ENCODE results near the gene PRKCQ.
"Not testable (repeated sequence)": the region's sequence is repeated elsewhere in the genome, so short reads cannot be mapped to it uniquely, and the experiment has no call there.

PRKCQ gene

GRCh38 chr10:6455592-6455991 is 124.5 kb downstream of the PRKCQ start:
- no peak overlapping the region for H3K4me3 Mint-ChIP-seq
- intact Hi-C loops (cut with micrococcal nuclease): no loop called here
- peaks cover 2% of the 10 kb centered on the region for H3K9me3 Mint-ChIP-seq
- H3K4me1 Mint-ChIP-seq (ENCODE audit: low read depth): no peaks in the 10 kb centered on the region
- H3K36me3 Mint-ChIP-seq (ENCODE audit: low read depth): no peaks in the 10 kb centered on the region
- no peak overlapping the region for H3K27ac Mint-ChIP-seq
- no peaks in the 10 kb centered on the region for H3K27me3 Mint-ChIP-seq

GRCh38 chr10:6446711-6447110 is 133.4 kb downstream of the PRKCQ start:
- no peak overlapping the region for H3K27ac Mint-ChIP-seq
- no peaks in the 10 kb centered on the region for H3K4me1 Mint-ChIP-seq (ENCODE audit: low read depth)
- no peaks in the 10 kb centered on the region for H3K27me3 Mint-ChIP-seq
- no peak overlapping the region for H3K4me3 Mint-ChIP-seq
- no peaks in the 10 kb centered on the region for H3K9me3 Mint-ChIP-seq
- no peaks in the 10 kb centered on the region for H3K36me3 Mint-ChIP-seq (ENCODE audit: low read depth)
- intact Hi-C loops (cut with micrococcal nuclease): loop anchor here (5.0 to 10.0 kb wide), 2 partner anchors 138 to 201 kb away; partner anchors contain the start of gene PRKCQ

- intact Hi-C loops (cut with micrococcal nuclease): loop anchor here (5.0 to 10.0 kb wide), 2 partner anchors 139 to 202 kb away; partner anchors contain the start of gene PRKCQ
- Mint-ChIP-seq H3K4me1 (ENCODE audit: low read depth) (no peaks in the 10 kb centered on the region), H3K27me3 (no peaks in the 10 kb centered on the region), H3K4me3 (peak overlapping the region; percentile 28), H3K36me3 (ENCODE audit: low read depth) (no peaks in the 10 kb centered on the region), H3K9me3 (no peaks in the 10 kb centered on the region), H3K27ac (no peak overlapping the region)
These were observed 134.3 kb downstream of the PRKCQ start for GRCh38 chr10:6445671-6446316.

- H3K27ac Mint-ChIP-seq; H3K9me3 Mint-ChIP-seq; H3K4me3 Mint-ChIP-seq; H3K4me1 Mint-ChIP-seq (ENCODE audit: low read depth); H3K36me3 Mint-ChIP-seq (ENCODE audit: low read depth); H3K27me3 Mint-ChIP-seq: not testable (repeated sequence)
- intact Hi-C loops (cut with micrococcal nuclease): loop anchor here (10.0 kb wide), 1 partner anchor 145 kb away; the partner anchor contains the start of gene PRKCQ
These were observed 140.2 kb downstream of the PRKCQ start for GRCh38 chr10:6439875-6440274.

GRCh38 chr10:6431861-6432260 is 148.2 kb downstream of the PRKCQ start:
- Mint-ChIP-seq H3K9me3 (no peaks in the 10 kb centered on the region), H3K27me3 (no peaks in the 10 kb centered on the region), H3K4me1 (ENCODE audit: low read depth) (no peaks in the 10 kb centered on the region), H3K27ac (no peak overlapping the region), H3K4me3 (no peak overlapping the region), H3K36me3 (ENCODE audit: low read depth) (no peaks in the 10 kb centered on the region)
- intact Hi-C loops (cut with micrococcal nuclease): no loop called here

GRCh38 chr10:6431186-6431585 is 148.9 kb downstream of the PRKCQ start:
- Mint-ChIP-seq H3K4me1 (ENCODE audit: low read depth) (no peaks in the 10 kb centered on the region), H3K27me3 (no peaks in the 10 kb centered on the region), H3K36me3 (ENCODE audit: low read depth) (no peaks in the 10 kb centered on the region), H3K4me3 (no peak overlapping the region), H3K9me3 (no peaks in the 10 kb centered on the region), H3K27ac (no peak overlapping the region)
- intact Hi-C loops (cut with micrococcal nuclease): no loop called here

- Mint-ChIP-seq H3K27ac (no peak overlapping the region), H3K27me3 (no peaks in the 10 kb centered on the region), H3K4me1 (ENCODE audit: low read depth) (no peaks in the 10 kb centered on the region), H3K36me3 (ENCODE audit: low read depth) (no peaks in the 10 kb centered on the region), H3K9me3 (no peaks in the 10 kb centered on the region), H3K4me3 (no peak overlapping the region)
- intact Hi-C loops (cut with micrococcal nuclease): no loop called here
These were observed 149.6 kb downstream of the PRKCQ start for GRCh38 chr10:6430423-6430980.

- no peaks in the 10 kb centered on the region for H3K36me3 Mint-ChIP-seq (ENCODE audit: low read depth)
- no peak overlapping the region for H3K4me3 Mint-ChIP-seq
- intact Hi-C loops (cut with micrococcal nuclease): no loop called here
- H3K27me3 Mint-ChIP-seq: no peaks in the 10 kb centered on the region
- no peak overlapping the region for H3K27ac Mint-ChIP-seq
- no peaks in the 10 kb centered on the region for H3K4me1 Mint-ChIP-seq (ENCODE audit: low read depth)
- H3K9me3 Mint-ChIP-seq: no peaks in the 10 kb centered on the region
These were observed 152.6 kb downstream of the PRKCQ start for GRCh38 chr10:6427357-6427959.

- no peak overlapping the region for H3K27ac Mint-ChIP-seq
- H3K27me3 Mint-ChIP-seq: no peaks in the 10 kb centered on the region
- H3K36me3 Mint-ChIP-seq (ENCODE audit: low read depth): no peaks in the 10 kb centered on the region
- no peaks in the 10 kb centered on the region for H3K4me1 Mint-ChIP-seq (ENCODE audit: low read depth)
- H3K9me3 Mint-ChIP-seq: no peaks in the 10 kb centered on the region
- H3K4me3 Mint-ChIP-seq: no peak overlapping the region
- intact Hi-C loops (cut with micrococcal nuclease): no loop called here
These were observed 153.8 kb downstream of the PRKCQ start for GRCh38 chr10:6426317-6426716.

- no peaks in the 10 kb centered on the region for H3K27me3 Mint-ChIP-seq
- no peak overlapping the region for H3K4me3 Mint-ChIP-seq
- intact Hi-C loops (cut with micrococcal nuclease): no loop called here
- H3K36me3 Mint-ChIP-seq (ENCODE audit: low read depth): no peaks in the 10 kb centered on the region
- no peaks in the 10 kb centered on the region for H3K4me1 Mint-ChIP-seq (ENCODE audit: low read depth)
- no peak overlapping the region for H3K27ac Mint-ChIP-seq
- no peaks in the 10 kb centered on the region for H3K9me3 Mint-ChIP-seq
These were observed 156.5 kb downstream of the PRKCQ start for GRCh38 chr10:6423413-6424170.

GRCh38 chr10:6423004-6423403 is 157.1 kb downstream of the PRKCQ start:
- Mint-ChIP-seq H3K27ac (no peak overlapping the region), H3K4me3 (no peak overlapping the region), H3K9me3 (no peaks in the 10 kb centered on the region), H3K36me3 (ENCODE audit: low read depth) (no peaks in the 10 kb centered on the region), H3K27me3 (no peaks in the 10 kb centered on the region), H3K4me1 (ENCODE audit: low read depth) (no peaks in the 10 kb centered on the region)
- intact Hi-C loops (cut with micrococcal nuclease): no loop called here

GRCh38 chr10:6418613-6419216 is 161.4 kb downstream of the PRKCQ start:
- Mint-ChIP-seq H3K36me3 (ENCODE audit: low read depth) (no peaks in the 10 kb centered on the region), H3K9me3 (no peaks in the 10 kb centered on the region), H3K27me3 (no peaks in the 10 kb centered on the region), H3K4me1 (ENCODE audit: low read depth) (no peaks in the 10 kb centered on the region), H3K4me3 (no peak overlapping the region), H3K27ac (no peak overlapping the region)
- intact Hi-C loops (cut with micrococcal nuclease): loop anchor here (10.0 kb wide), 1 partner anchor 996 kb away; the partner anchor contains the start of gene SFMBT2

- Mint-ChIP-seq H3K9me3 (no peaks in the 10 kb centered on the region), H3K4me3 (no peak overlapping the region), H3K4me1 (ENCODE audit: low read depth) (no peaks in the 10 kb centered on the region), H3K36me3 (ENCODE audit: low read depth) (no peaks in the 10 kb centered on the region), H3K27me3 (no peaks in the 10 kb centered on the region), H3K27ac (no peak overlapping the region)
- intact Hi-C loops (cut with micrococcal nuclease): loop anchor here (10.0 kb wide), 1 partner anchor 997 kb away; the partner anchor contains the start of gene SFMBT2
These were observed 161.9 kb downstream of the PRKCQ start for GRCh38 chr10:6418167-6418566.

Data from dendritic cell treated with granulocyte-macrophage colony-stimulating factor and Interleukin-4, amounts not matched to agents 40 ng/mL and 50 ng/mL, for 4 days (primary cell).